ENCODE data around the gene ASTN1.

ASTN1 gene

GRCh38 chr1:177165069-177165439, 542 bp upstream of the ASTN1 start:
- Histone ChIP-seq H3K4me3 (IDR thresholded peaks at IDR 0.05; ENCODE audit: insufficient read depth, low read depth, low read length) (no peak overlapping the region), H4K20me1 (ENCODE audit: insufficient read depth) (no peaks in the 10 kb centered on the region), H2AFZ (ENCODE audit: low read depth) (no peak overlapping the region), H3K4me2 (no peak overlapping the region), H3K27me3 (ENCODE audit: insufficient read depth, low read depth) (no peaks in the 10 kb centered on the region), H3K27ac (no peak overlapping the region), H3K4me1 (ENCODE audit: low read depth, poor library complexity, severe bottlenecking) (peaks cover 6% of the 10 kb centered on the region), H3K36me3 (ENCODE audit: insufficient read depth) (no peaks in the 10 kb centered on the region), H3K9ac (no peak overlapping the region), H3K79me2 (ENCODE audit: insufficient read depth, low read depth) (no peaks in the 10 kb centered on the region)
- TF ChIP-seq CTCF (conservative IDR thresholded peaks at IDR 0.05; ENCODE audit: low read depth, low read length), result no peak

GRCh38 chr1:177163844-177164379, 600 bp downstream of the ASTN1 start:
- no peak for TF ChIP-seq CTCF (conservative IDR thresholded peaks at IDR 0.05; ENCODE audit: low read depth, low read length)
- Histone ChIP-seq H3K79me2 (ENCODE audit: insufficient read depth, low read depth) (no peaks in the 10 kb centered on the region), H3K9ac (no peak overlapping the region), H3K27ac (no peak overlapping the region), H3K4me1 (ENCODE audit: low read depth, poor library complexity, severe bottlenecking) (no peaks in the 10 kb centered on the region), H3K27me3 (ENCODE audit: insufficient read depth, low read depth) (no peaks in the 10 kb centered on the region), H3K4me2 (no peak overlapping the region), H3K36me3 (ENCODE audit: insufficient read depth) (no peaks in the 10 kb centered on the region), H2AFZ (ENCODE audit: low read depth) (no peak overlapping the region), H3K4me3 (IDR thresholded peaks at IDR 0.05; ENCODE audit: insufficient read depth, low read depth, low read length) (no peak overlapping the region), H4K20me1 (ENCODE audit: insufficient read depth) (no peaks in the 10 kb centered on the region)

GRCh38 chr1:177162243-177162642, 2.3 kb downstream of the ASTN1 start:
- no peak overlapping the region for H3K9ac ChIP-seq

GRCh38 chr1:177146499-177146898, 18.0 kb downstream of the ASTN1 start:
- Histone ChIP-seq H2AFZ (ENCODE audit: low read depth) (no peak overlapping the region), H3K9ac (no peak overlapping the region), H3K4me2 (no peak overlapping the region), H3K27ac (no peak overlapping the region), H3K27me3 (ENCODE audit: insufficient read depth, low read depth) (no peaks in the 10 kb centered on the region), H3K4me3 (IDR thresholded peaks at IDR 0.05; ENCODE audit: insufficient read depth, low read depth, low read length) (no peak overlapping the region), H3K4me1 (ENCODE audit: low read depth, poor library complexity, severe bottlenecking) (no peaks in the 10 kb centered on the region), H3K79me2 (ENCODE audit: insufficient read depth, low read depth) (no peaks in the 10 kb centered on the region), H3K36me3 (ENCODE audit: insufficient read depth) (no peaks in the 10 kb centered on the region), H4K20me1 (ENCODE audit: insufficient read depth) (no peaks in the 10 kb centered on the region)
- TF ChIP-seq CTCF (conservative IDR thresholded peaks at IDR 0.05; ENCODE audit: low read depth, low read length), result no peak

More at GRCh38 chr1:177162243-177162642, 2.3 kb downstream of the ASTN1 start:
- TF ChIP-seq CTCF (conservative IDR thresholded peaks at IDR 0.05; ENCODE audit: low read depth, low read length), result no peak
- Histone ChIP-seq H4K20me1 (ENCODE audit: insufficient read depth) (no peaks in the 10 kb centered on the region), H2AFZ (ENCODE audit: low read depth) (no peak overlapping the region), H3K27me3 (ENCODE audit: insufficient read depth, low read depth) (no peaks in the 10 kb centered on the region), H3K27ac (no peak overlapping the region), H3K36me3 (ENCODE audit: insufficient read depth) (no peaks in the 10 kb centered on the region), H3K4me2 (no peak overlapping the region), H3K79me2 (ENCODE audit: insufficient read depth, low read depth) (no peaks in the 10 kb centered on the region), H3K4me3 (IDR thresholded peaks at IDR 0.05; ENCODE audit: insufficient read depth, low read depth, low read length) (no peak overlapping the region), H3K4me1 (ENCODE audit: low read depth, poor library complexity, severe bottlenecking) (no peaks in the 10 kb centered on the region)
